Measurements from ENCODE around the gene ANAPC16. TPM values are rescaled to one million over a fixed set of nuclear protein-coding genes. Genes with fewer than 3 reads are reported as not detected.

ANAPC16 gene
- total RNA-seq, 2 donors from 2014 or later, result 57.4 to 68.4 TPM

DNA sequence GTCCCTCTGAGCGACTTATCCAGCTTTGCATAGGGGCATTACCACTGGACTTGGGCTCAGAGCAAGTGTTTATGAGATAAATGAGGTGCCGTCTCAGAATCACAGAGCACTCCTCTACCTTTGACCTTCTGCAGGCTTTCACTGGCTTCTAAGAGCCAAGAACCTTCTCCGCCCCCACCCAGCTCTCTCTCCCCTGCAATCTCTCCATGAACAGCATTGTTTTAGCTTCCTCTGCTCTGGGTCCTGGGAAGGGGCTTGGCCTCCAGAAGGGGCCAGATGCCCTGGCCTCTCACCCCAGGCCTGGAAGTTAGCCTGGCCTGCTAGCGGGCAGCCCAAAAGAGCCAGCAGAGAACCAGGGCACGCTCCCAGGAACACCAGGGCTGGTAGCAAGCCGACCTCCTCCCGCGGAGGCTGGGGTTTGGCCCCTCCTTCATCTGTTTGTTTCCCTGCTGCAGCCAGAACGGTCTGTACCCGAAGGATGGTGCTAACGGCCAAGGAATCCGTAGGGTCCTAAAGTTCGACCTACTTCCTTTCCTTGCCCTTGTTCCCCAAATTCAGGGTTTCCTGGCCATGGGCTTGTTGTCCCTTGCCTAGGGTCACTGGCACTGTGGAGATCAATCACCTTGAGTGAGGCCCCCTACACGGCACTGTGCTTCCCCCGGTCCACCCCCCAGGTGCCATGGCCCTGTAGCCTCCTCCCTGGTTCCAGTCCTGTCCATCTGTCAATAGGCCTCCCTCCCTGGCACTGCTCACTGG is 39.2 kb downstream of the ANAPC16 start:
- Histone ChIP-seq H3K27ac (ENCODE audit: low read depth, low read length) (peak overlapping the region; percentile 74), H3K9ac (ENCODE audit: extremely low read depth, low read length, poor library complexity, severe bottlenecking) (no peak overlapping the region), H3K4me3 (ENCODE audit: low read length) (peak overlapping the region; percentile 54), H3K36me3 (ENCODE audit: control insufficient read depth, insufficient read depth, low read length) (no peaks in the 10 kb centered on the region), H3K9me3 (ENCODE audit: control insufficient read depth, low read length) (no peaks in the 10 kb centered on the region), H3K4me1 (ENCODE audit: control insufficient read depth, insufficient read depth, low read length) (peaks cover 5% of the 10 kb centered on the region), H3K27me3 (ENCODE audit: control insufficient read depth, insufficient read depth, low read length, poor library complexity, severe bottlenecking) (no peaks in the 10 kb centered on the region)
- Mint-ChIP-seq H3K4me3 (peak overlapping the region; percentile 44), H3K27me3 (ENCODE audit: insufficient read depth) (no peaks in the 10 kb centered on the region), H3K27ac (peak overlapping the region; percentile 95), H3K36me3 (ENCODE audit: low read depth) (no peaks in the 10 kb centered on the region), H3K4me1 (peaks cover 37% of the 10 kb centered on the region), H3K9me3 (no peaks in the 10 kb centered on the region)
- 11 to 19% methylated on average over 12 to 15 of the region's 15 CpGs for WGBS, 2 experiments (ENCODE audit: insufficient coverage in 1 of 2, insufficient read length in 1 of 2)
- DNase-seq, result peak; percentile 94
- TF ChIP-seq, protein P1, sequence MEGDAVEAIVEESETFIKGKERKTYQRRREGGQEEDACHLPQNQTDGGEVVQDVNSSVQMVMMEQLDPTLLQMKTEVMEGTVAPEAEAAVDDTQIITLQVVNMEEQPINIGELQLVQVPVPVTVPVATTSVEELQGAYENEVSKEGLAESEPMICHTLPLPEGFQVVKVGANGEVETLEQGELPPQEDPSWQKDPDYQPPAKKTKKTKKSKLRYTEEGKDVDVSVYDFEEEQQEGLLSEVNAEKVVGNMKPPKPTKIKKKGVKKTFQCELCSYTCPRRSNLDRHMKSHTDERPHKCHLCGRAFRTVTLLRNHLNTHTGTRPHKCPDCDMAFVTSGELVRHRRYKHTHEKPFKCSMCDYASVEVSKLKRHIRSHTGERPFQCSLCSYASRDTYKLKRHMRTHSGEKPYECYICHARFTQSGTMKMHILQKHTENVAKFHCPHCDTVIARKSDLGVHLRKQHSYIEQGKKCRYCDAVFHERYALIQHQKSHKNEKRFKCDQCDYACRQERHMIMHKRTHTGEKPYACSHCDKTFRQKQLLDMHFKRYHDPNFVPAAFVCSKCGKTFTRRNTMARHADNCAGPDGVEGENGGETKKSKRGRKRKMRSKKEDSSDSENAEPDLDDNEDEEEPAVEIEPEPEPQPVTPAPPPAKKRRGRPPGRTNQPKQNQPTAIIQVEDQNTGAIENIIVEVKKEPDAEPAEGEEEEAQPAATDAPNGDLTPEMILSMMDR (conservative IDR thresholded peaks at IDR 0.05), result no peak

DNA sequence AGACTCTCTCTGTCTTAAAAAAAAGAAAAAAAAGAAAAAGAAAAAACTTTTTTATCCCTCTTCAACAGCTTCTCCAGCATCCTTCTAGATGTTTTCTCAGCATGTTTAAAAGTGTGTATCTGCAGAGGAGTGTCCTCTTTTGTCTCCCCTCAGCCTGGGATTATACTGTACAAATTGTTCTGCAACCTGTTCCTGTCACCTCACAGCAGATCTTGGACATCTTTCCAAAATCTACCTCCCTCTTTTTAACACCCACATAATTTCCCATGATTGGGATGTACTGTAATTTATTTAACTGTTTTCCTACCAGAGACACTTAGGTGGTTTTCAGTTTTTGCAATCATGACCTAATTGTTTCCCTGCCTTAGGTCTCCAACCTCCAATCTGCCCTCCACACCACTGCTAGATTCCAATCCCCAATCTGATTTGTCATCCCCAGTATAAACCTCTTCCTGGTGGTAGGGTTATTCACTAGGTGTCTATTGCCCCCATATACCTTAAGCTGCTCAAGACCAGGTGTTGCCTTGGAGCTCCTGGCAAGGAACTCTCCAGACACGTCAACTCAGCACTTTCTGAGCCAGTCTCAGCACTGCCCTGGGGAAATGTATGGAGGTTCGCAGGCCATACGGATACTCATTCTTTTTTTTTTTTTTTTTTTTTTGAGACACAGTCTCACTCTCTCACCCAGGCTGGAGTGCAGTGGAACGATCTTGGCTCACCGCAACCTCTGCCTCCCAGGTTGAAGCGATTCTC is 40.3 kb downstream of the ANAPC16 start:
- H3K4me1 Mint-ChIP-seq, result peaks cover 44% of the 10 kb centered on the region

DNA sequence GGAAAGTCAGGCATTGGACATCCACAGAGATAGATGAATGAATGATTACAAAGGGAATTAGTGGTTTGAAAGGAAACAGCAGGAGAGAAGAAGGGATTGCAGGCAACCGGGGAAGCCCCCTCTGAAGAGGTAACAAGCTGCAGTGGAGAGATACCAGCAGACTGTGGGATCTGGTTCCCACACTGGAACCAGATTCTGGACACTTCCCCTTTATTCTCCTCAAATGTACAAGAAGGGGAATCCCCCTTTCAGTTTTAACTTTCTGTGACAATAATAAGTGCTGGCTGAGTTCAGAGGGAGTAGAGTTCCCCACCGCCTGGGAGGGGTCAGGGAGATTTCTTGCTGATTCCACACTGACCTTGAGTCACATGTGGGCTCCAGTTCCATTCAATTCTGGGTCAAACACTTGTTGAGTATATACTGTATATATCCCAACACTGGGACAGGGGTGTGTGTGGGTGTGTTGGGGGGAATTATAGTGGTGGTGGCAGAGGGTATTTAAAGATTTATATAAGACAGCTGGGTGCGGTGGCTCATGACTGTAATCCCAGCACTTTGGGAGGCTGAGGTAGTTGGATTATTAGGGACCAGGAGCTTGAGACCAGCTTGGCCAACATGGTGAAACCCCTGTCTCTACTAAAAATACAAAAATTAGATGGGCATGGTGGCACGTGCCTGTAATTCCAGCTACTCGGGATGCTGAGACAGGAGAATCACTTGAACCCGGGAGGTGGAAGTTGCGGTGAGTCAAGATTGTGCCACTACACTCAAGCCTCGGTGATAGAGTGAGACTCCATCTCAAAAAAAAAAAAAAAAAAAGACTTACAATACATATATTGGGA is 41.5 kb downstream of the ANAPC16 start:
- 89 to 100% methylated on average over 5 to 7 of the region's 8 CpGs for WGBS, 2 experiments (ENCODE audit: insufficient coverage in 1 of 2, insufficient read length in 1 of 2)
- Histone ChIP-seq H3K36me3 (ENCODE audit: control insufficient read depth, insufficient read depth, low read length) (no peaks in the 10 kb centered on the region), H3K9me3 (ENCODE audit: control insufficient read depth, low read length) (no peaks in the 10 kb centered on the region), H3K27me3 (ENCODE audit: control insufficient read depth, insufficient read depth, low read length, poor library complexity, severe bottlenecking) (no peaks in the 10 kb centered on the region), H3K27ac (ENCODE audit: low read depth, low read length) (no peak overlapping the region), H3K4me1 (ENCODE audit: control insufficient read depth, insufficient read depth, low read length) (peaks cover 11% of the 10 kb centered on the region), H3K9ac (ENCODE audit: extremely low read depth, low read length, poor library complexity, severe bottlenecking) (no peak overlapping the region), H3K4me3 (ENCODE audit: low read length) (no peak overlapping the region)
- Mint-ChIP-seq H3K4me3 (no peak overlapping the region), H3K9me3 (no peaks in the 10 kb centered on the region), H3K27ac (peak overlapping the region; percentile 7), H3K27me3 (ENCODE audit: insufficient read depth) (no peaks in the 10 kb centered on the region), H3K36me3 (ENCODE audit: low read depth) (no peaks in the 10 kb centered on the region), H3K4me1 (peaks cover 52% of the 10 kb centered on the region)
- DNase-seq, result no peak
- TF ChIP-seq, protein P1 (conservative IDR thresholded peaks at IDR 0.05), result no peak

More for the DNA sequence above, 40.3 kb downstream of the ANAPC16 start:
- Histone ChIP-seq H3K27me3 (ENCODE audit: control insufficient read depth, insufficient read depth, low read length, poor library complexity, severe bottlenecking) (no peaks in the 10 kb centered on the region), H3K4me1 (ENCODE audit: control insufficient read depth, insufficient read depth, low read length) (peaks cover 11% of the 10 kb centered on the region), H3K9ac (ENCODE audit: extremely low read depth, low read length, poor library complexity, severe bottlenecking) (no peak overlapping the region), H3K4me3 (ENCODE audit: low read length) (no peak overlapping the region), H3K27ac (ENCODE audit: low read depth, low read length) (no peak overlapping the region), H3K9me3 (ENCODE audit: control insufficient read depth, low read length) (no peaks in the 10 kb centered on the region), H3K36me3 (ENCODE audit: control insufficient read depth, insufficient read depth, low read length) (no peaks in the 10 kb centered on the region)
- Mint-ChIP-seq H3K36me3 (ENCODE audit: low read depth) (no peaks in the 10 kb centered on the region), H3K27ac (no peak overlapping the region), H3K27me3 (ENCODE audit: insufficient read depth) (no peaks in the 10 kb centered on the region), H3K9me3 (no peaks in the 10 kb centered on the region), H3K4me3 (no peak overlapping the region)
- 93 to 100% methylated on average over 4 to 6 of the region's 6 CpGs for WGBS, 2 experiments (ENCODE audit: insufficient coverage in 1 of 2, insufficient read length in 1 of 2)
- no peak for DNase-seq
- TF ChIP-seq, protein P1 (conservative IDR thresholded peaks at IDR 0.05), result no peak

Measured in endodermal cell (in vitro differentiated cells).